Ovary (tissue), 9 donors: ENCODE data around the gene THRA. TPM values are rescaled to one million over a fixed set of nuclear protein-coding genes. Genes with fewer than 3 reads are reported as not detected.
A peak's percentile ranks its signal among the peaks of the same experiment; 100 is the strongest.

ENCODE experiments used
- DNase-seq, 5 donors: peaks; one replicate each; pipeline ENCODE4 v3.0.0-alpha.2; 2019 to 2020
- H3K27ac ChIP-seq, 2 donors: fragments of 200-600 bp; one replicate each; pipeline versions ENCODE4 v1.5.1 to v1.8.0; 2019 to 2022
- H3K27me3 ChIP-seq: fragments of 200-600 bp; one replicate; pipeline ENCODE4 v1.8.0; 2022
- H3K36me3 ChIP-seq: fragments of 200-600 bp; sonication (generic); one replicate; pipeline ENCODE4 v1.5.1; 2019
- H3K4me1 ChIP-seq: one replicate; pipeline ENCODE4 v1.8.1; 2013; ENCODE audit warnings: mild to moderate bottlenecking, moderate library complexity; ENCODE audit not compliant: insufficient read depth
- H3K4me3 ChIP-seq: fragments of 200-600 bp; sonication (generic); one replicate; pipeline ENCODE4 v1.5.1; 2017
- H3K9me3 ChIP-seq, 2 donors: fragments of 200-600 bp in 1 of 2; sonication (generic) in 1 of 2; one replicate each; pipeline versions ENCODE4 v1.5.1 to v1.8.1; 2013 to 2019; ENCODE audit warnings: mild to moderate bottlenecking in 1 of 2, moderate library complexity in 1 of 2
- EP300 ChIP-seq: sonication (generic); formaldehyde crosslinking; IDR thresholded peaks from one replicate; pipeline ENCODE4 v1.6.1; 2017; ENCODE audit warnings: antibody characterized with exemption
- POLR2A ChIP-seq: fragments of 450-650 bp; IDR thresholded peaks from one replicate; pipeline ENCODE4 v1.6.1; 2017; ENCODE audit warnings: antibody characterized with exemption, mild to moderate bottlenecking, moderate library complexity
- WGBS, 3 donors: extraction: QIAGEN DNeasy Blood & Tissue Kit in 1 of 3; methylation state at CpG; one replicate each; pipeline versions ENCODE4 v1.1.5 to v1.1.7; 2013 to 2017; 5-methylcytosine and 5-hydroxymethylcytosine counted together
- intact Hi-C, 4 donors: fragments of 100-400 bp; cut with DNase I; formaldehyde crosslinking; loops; one replicate each; pipeline versions ENCODE4 v1.11.0 to v1.15.1; 2022 to 2023
- polyA plus RNA-seq, 2 donors: library from polyadenylated mRNA; stranded (reverse); fragments of 200-250 nt in 1 of 2; fragments of 350-450 nt in 1 of 2; fragmentation: Illumina TruSeq in 1 of 2; extraction: RNeasy Lipid Tissue Mini Kit (QIAGEN cat#74804) in 1 of 2; gene quantifications; one replicate each; pipeline ENCODE4 v1.2.3, GENCODE V29; 2013 to 2014
- total RNA-seq, 7 donors: library from RNA; depleted of rRNA in 2 of 7; stranded (reverse); fragments of >200 nt in 2 of 7; fragmentation: NEBNext Ultra II Directional in 3 of 7; extraction: Animal tissue kit (Norgen Biotek cat#: 25700) in 3 of 7; gene quantifications; one replicate each; pipeline versions ENCODE4 v1.1.0 to v1.2.4, GENCODE V29; 2016 to 2023
- TF ChIP-seq, protein P1 (sequence below), 3 donors: fragments of 450-650 bp in 2 of 3; fragments of 200-600 bp in 1 of 3; IDR thresholded peaks; one replicate each; pipeline versions ENCODE4 v1.5.1 to v1.8.0; 2016 to 2022; ENCODE audit warnings: antibody characterized with exemption in 3 of 3, mild to moderate bottlenecking in 1 of 3
- donor health status: DM: no; HTN: no; CAD: no; lungs with moderate emphysema.
- donor health status: DM: no; HTN: no; CAD: no.
- donor health status: Bipolar disorder and iron deficiency.
- donor health status: DM: yes; HTN: yes; CAD: no.
- donor health status: DM: no; HTN: no; CAD: no.
- donor health status: DM: yes; HTN: yes; CAD: no.

The THRA gene
- total and polyA plus RNA-seq, 9 donors: 51.4 to 129 (median 87.2) TPM

- H3K27ac ChIP-seq: peak overlapping the region; percentile 91 to 97
- DNase-seq: peak; percentile 95 to 98 (median 97)
- 3% methylated on average over 14 of the region's 14 CpGs for WGBS, 3 donors
- peak overlapping the region; percentile 21 for H3K4me3 ChIP-seq
- intact Hi-C loops: loop anchor here in 1 of 4 donors (10.0 kb wide), 1 partner anchor 844 kb away; the partner anchor contains the start of gene STAC2
- H3K27me3 ChIP-seq: no peaks in the 10 kb centered on the region
- TF ChIP-seq, protein P1, sequence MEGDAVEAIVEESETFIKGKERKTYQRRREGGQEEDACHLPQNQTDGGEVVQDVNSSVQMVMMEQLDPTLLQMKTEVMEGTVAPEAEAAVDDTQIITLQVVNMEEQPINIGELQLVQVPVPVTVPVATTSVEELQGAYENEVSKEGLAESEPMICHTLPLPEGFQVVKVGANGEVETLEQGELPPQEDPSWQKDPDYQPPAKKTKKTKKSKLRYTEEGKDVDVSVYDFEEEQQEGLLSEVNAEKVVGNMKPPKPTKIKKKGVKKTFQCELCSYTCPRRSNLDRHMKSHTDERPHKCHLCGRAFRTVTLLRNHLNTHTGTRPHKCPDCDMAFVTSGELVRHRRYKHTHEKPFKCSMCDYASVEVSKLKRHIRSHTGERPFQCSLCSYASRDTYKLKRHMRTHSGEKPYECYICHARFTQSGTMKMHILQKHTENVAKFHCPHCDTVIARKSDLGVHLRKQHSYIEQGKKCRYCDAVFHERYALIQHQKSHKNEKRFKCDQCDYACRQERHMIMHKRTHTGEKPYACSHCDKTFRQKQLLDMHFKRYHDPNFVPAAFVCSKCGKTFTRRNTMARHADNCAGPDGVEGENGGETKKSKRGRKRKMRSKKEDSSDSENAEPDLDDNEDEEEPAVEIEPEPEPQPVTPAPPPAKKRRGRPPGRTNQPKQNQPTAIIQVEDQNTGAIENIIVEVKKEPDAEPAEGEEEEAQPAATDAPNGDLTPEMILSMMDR (IDR thresholded peaks at IDR 0.05): peak in 1 of 3 donors; percentile 14
- TF ChIP-seq EP300 (no peak), POLR2A (peak; percentile 37)
- no peaks in the 10 kb centered on the region for H3K36me3 ChIP-seq
- H3K4me1 ChIP-seq: peaks cover 50% of the 10 kb centered on the region
- no peaks in the 10 kb centered on the region for H3K9me3 ChIP-seq
Observed at GRCh38 chr17:40068917-40069750, 6.4 kb downstream of the THRA start.

DNA sequence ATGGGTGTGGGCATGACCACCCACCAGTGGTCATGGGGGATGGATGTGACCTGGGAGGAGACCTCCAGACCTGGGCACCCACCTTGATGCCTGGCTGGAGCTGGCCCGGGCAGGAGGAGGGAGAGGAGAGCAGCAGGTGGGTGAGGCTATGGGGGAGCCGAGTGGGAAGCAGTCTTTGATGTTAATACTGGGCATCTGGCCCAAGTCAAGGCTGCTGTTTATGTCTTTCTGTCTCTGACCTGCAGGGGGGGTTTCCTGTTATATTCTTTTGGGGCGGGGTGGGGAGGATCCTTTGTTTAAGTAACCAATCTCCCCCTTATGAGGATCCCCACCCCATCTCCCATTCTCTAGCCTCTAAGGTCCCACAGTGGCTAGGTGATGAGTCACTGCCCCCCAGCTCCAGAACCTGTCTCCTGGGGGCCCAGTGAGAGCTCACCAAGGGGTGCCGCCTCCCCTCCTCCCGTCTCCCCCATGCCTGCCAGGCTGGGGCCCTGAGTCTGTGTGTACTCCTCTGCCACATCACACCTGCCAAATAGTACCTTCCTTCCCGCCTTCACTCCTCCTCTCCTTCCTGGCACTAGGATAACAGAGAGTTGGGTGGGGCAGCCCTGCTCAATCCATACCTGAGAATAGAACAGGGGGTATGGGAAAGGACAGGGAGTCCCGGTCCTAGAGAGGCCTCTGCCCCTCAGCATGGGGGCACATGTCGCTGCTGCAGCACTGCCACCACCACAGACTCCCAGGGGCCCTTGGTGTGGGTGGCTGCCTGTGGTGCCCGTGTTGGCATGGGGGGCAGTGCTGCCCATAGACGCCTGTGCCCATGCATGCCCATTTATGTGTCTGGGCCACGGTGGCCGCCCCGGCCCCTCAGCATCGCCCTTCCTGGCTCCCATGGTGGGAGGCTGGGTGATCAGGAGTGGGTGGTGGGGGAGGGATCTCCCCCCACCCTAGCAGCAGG, 7.3 kb downstream of the THRA start:
- peak; percentile 57 to 71 (median 66) for DNase-seq
- Histone ChIP-seq H3K27me3 (no peaks in the 10 kb centered on the region), H3K4me3 (peak overlapping the region; percentile 21), H3K9me3 (no peaks in the 10 kb centered on the region), H3K36me3 (no peaks in the 10 kb centered on the region), H3K4me1 (peaks cover 49% of the 10 kb centered on the region), H3K27ac (peak overlapping the region; percentile 89 to 91)
- 21 to 28% (median 26%) methylated on average over 14 of the region's 14 CpGs for WGBS, 3 donors
- no peak for TF ChIP-seq EP300
- TF ChIP-seq, protein P1 (IDR thresholded peaks at IDR 0.05): peak; percentile 9 to 23 (median 17)
- no peak for TF ChIP-seq POLR2A
- intact Hi-C loops: loop anchor here in 3 of 4 donors (5.0 to 10.0 kb wide), 3 partner anchors 37 to 845 kb away; partner anchors contain the start of gene STAC2 (in 1 of the 3)

GRCh38 chr17:40070709-40071312, 8.0 kb downstream of the THRA start:
- Histone ChIP-seq H3K4me1 (peaks cover 52% of the 10 kb centered on the region), H3K4me3 (peak overlapping the region; percentile 17), H3K9me3 (no peaks in the 10 kb centered on the region), H3K27me3 (no peaks in the 10 kb centered on the region), H3K27ac (peak overlapping the region; percentile 89 to 91), H3K36me3 (no peaks in the 10 kb centered on the region)
- intact Hi-C loops: loop anchor here in 2 of 4 donors (5.0 kb wide), 2 partner anchors 36 to 41 kb away; no protein-coding TSS in a partner anchor
- DNase-seq: peak in 1 of 5 donors; percentile 34
- no peak for TF ChIP-seq POLR2A
- no peak for TF ChIP-seq EP300
- TF ChIP-seq, protein P1 (IDR thresholded peaks at IDR 0.05): no peak
- 12 to 22% (median 20%) methylated on average over 8 of the region's 8 CpGs for WGBS, 3 donors
